ENCODE results near the gene HTR7.

Gene HTR7

GRCh38 chr10:90858461-90858968 lies 676 bp upstream of the HTR7 start:
- H3K9ac ChIP-seq (ENCODE audit: low read depth, low read length): peak overlapping the region; percentile 8; the same call in 1 of the 2 replicates

DNA sequence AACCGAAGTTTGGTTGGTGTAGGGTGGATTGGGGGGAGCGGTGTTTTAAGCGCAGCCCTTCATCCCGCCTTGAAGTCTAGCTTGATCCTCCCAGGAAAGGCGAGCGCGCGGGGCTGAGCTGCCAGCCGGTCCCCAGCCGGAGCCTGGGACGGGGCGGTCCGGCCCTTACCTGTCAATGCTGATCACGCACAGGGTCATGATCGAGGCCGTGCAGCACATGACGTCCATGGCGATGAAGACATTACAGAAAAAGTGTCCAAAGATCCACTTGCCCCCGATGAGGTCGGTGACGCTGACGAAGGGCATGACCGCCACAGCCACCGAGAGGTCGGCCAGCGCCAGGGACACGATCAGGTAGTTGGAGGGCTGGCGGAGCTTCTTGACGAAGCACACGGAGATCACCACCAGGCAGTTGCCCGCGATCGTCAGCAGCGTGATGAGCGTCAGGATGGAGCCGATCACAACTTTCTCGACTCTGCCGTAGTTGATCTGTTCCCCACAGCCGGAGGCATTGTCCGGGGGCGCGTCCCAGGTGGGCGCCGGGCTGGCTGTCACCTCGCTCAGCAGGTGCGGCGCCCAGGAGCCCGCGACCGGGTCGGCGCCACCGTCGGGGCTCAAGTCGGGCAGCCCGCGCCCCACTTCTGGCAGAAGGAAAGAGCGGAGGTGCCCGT lies 740 bp downstream of the HTR7 start:
- peak overlapping the region; percentile 14 for H3K27ac ChIP-seq (ENCODE audit: low read depth, low read length)
- no peaks in the 10 kb centered on the region for H3K36me3 ChIP-seq (ENCODE audit: control insufficient read depth, insufficient read depth, low read length)
- H3K4me3 ChIP-seq (ENCODE audit: low read depth, low read length): peak overlapping the region; percentile 76
- H3K27me3 ChIP-seq (ENCODE audit: control insufficient read depth, insufficient read depth, low read length): peaks cover 46% of the 10 kb centered on the region
- peaks cover 10% of the 10 kb centered on the region; the same call in 1 of the 2 replicates for H3K4me1 ChIP-seq (ENCODE audit: control insufficient read depth, insufficient read depth, low read length)
- no peak overlapping the region; the same call in 1 of the 2 replicates for H3K9ac ChIP-seq (ENCODE audit: low read depth, low read length)
- H3K9me3 ChIP-seq (ENCODE audit: control insufficient read depth, insufficient read depth, low read length): no peaks in the 10 kb centered on the region

More at GRCh38 chr10:90858461-90858968, 676 bp upstream of the HTR7 start:
- Histone ChIP-seq H3K27ac (ENCODE audit: low read depth, low read length) (peak overlapping the region; percentile 80), H3K4me1 (ENCODE audit: control insufficient read depth, insufficient read depth, low read length) (peaks cover 10% of the 10 kb centered on the region; the same call in 1 of the 2 replicates), H3K27me3 (ENCODE audit: control insufficient read depth, insufficient read depth, low read length) (peaks cover 46% of the 10 kb centered on the region), H3K4me3 (ENCODE audit: low read depth, low read length) (peak overlapping the region; percentile 76), H3K36me3 (ENCODE audit: control insufficient read depth, insufficient read depth, low read length) (no peaks in the 10 kb centered on the region), H3K9me3 (ENCODE audit: control insufficient read depth, insufficient read depth, low read length) (no peaks in the 10 kb centered on the region)

DNA sequence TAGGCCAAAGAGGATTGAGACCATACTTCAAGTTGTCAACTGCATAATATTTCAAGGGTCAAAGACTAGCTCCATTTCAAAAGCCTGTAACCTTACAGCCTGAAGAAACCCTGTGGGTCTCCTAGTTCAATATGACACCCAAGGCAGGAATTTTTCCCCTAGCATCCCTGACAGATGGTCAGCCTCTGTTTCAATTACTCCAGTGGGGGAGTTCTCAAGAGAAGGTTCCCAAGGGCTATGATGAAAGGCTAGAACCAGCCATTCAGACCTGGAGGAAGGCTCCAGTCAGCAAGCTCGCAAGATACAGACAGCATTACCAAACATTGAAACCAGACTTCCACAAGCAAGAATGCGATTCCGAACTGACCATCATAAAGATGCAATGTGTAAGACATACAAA lies 1.6 kb downstream of the HTR7 start:
- Histone ChIP-seq H3K27ac (ENCODE audit: low read depth, low read length) (peak overlapping the region; percentile 8), H3K36me3 (ENCODE audit: control insufficient read depth, insufficient read depth, low read length) (no peaks in the 10 kb centered on the region), H3K4me3 (ENCODE audit: low read depth, low read length) (peak overlapping the region; percentile 76), H3K9ac (ENCODE audit: low read depth, low read length) (no peak overlapping the region), H3K4me1 (ENCODE audit: control insufficient read depth, insufficient read depth, low read length) (peaks cover 10% of the 10 kb centered on the region; the same call in 1 of the 2 replicates), H3K27me3 (ENCODE audit: control insufficient read depth, insufficient read depth, low read length) (peaks cover 46% of the 10 kb centered on the region), H3K9me3 (ENCODE audit: control insufficient read depth, insufficient read depth, low read length) (no peaks in the 10 kb centered on the region)

GRCh38 chr10:90855126-90855525 lies 2.7 kb downstream of the HTR7 start:
- H3K4me1 ChIP-seq (ENCODE audit: control insufficient read depth, insufficient read depth, low read length): peaks cover 10% of the 10 kb centered on the region; the same call in 1 of the 2 replicates
- H3K9ac ChIP-seq (ENCODE audit: low read depth, low read length): no peak overlapping the region
- H3K27ac ChIP-seq (ENCODE audit: low read depth, low read length): peak overlapping the region; percentile 13
- peaks cover 10% of the 10 kb centered on the region for H3K9me3 ChIP-seq (ENCODE audit: control insufficient read depth, insufficient read depth, low read length)
- peaks cover 46% of the 10 kb centered on the region for H3K27me3 ChIP-seq (ENCODE audit: control insufficient read depth, insufficient read depth, low read length)
- H3K36me3 ChIP-seq (ENCODE audit: control insufficient read depth, insufficient read depth, low read length): no peaks in the 10 kb centered on the region
- H3K4me3 ChIP-seq (ENCODE audit: low read depth, low read length): peak overlapping the region; percentile 76

DNA sequence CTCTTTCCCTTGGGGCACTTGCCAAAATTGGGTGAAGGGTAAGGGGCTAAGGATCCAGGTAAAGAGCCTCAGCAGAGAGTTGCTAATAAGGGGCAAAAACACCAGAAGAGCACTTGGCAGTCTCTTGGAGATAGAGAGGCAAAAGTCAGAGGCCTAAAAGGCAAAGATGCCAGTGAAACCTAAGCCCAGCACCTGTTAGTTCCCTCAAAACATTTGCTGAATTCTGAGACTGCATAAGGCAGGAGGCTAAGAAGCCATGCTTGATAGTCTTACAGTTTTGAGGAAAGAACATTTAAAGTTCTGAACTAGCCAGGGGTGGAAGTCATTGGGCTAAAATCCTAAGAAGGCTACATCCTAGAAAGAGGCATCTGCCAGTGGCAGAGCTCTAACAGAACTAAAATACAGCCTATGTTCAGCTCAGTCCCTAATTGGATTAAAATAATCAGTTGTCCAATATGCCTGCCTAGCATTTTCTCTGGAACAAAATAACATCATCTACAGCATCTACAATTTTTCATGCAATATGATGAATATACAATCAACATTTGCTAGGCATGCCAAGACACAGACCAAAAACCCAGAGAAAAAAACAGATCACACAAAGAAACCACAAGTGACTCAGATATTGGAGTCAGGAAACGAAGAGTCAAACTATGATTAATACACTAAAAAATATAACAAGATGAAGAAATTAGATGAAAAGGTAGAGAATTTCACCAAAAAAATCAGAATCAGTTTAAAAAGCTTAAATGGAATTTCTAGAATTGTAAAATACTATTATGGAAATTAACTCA lies 7.7 kb downstream of the HTR7 start:
- H3K27ac ChIP-seq (ENCODE audit: low read depth, low read length): no peak overlapping the region
- peaks cover 16% of the 10 kb centered on the region for H3K9me3 ChIP-seq (ENCODE audit: control insufficient read depth, insufficient read depth, low read length)
- no peak overlapping the region for H3K9ac ChIP-seq (ENCODE audit: low read depth, low read length)
- no peak overlapping the region for H3K4me3 ChIP-seq (ENCODE audit: low read depth, low read length)
- no peaks in the 10 kb centered on the region for H3K36me3 ChIP-seq (ENCODE audit: control insufficient read depth, insufficient read depth, low read length)
- H3K4me1 ChIP-seq (ENCODE audit: control insufficient read depth, insufficient read depth, low read length): no peaks in the 10 kb centered on the region; the same call in 1 of the 2 replicates
- peaks cover 5% of the 10 kb centered on the region; the same call in 1 of the 2 replicates for H3K27me3 ChIP-seq (ENCODE audit: control insufficient read depth, insufficient read depth, low read length)

GRCh38 chr10:90847436-90847835 lies 10.4 kb downstream of the HTR7 start:
- Histone ChIP-seq H3K4me1 (ENCODE audit: control insufficient read depth, insufficient read depth, low read length) (no peaks in the 10 kb centered on the region), H3K4me3 (ENCODE audit: low read depth, low read length) (no peak overlapping the region), H3K36me3 (ENCODE audit: control insufficient read depth, insufficient read depth, low read length) (no peaks in the 10 kb centered on the region)

GRCh38 chr10:90846746-90847145 lies 11.1 kb downstream of the HTR7 start:
- no peaks in the 10 kb centered on the region for H3K4me1 ChIP-seq (ENCODE audit: control insufficient read depth, insufficient read depth, low read length)
- H3K9me3 ChIP-seq (ENCODE audit: control insufficient read depth, insufficient read depth, low read length): peaks cover 16% of the 10 kb centered on the region
- H3K36me3 ChIP-seq (ENCODE audit: control insufficient read depth, insufficient read depth, low read length): no peaks in the 10 kb centered on the region
- no peak overlapping the region for H3K4me3 ChIP-seq (ENCODE audit: low read depth, low read length)
- no peak overlapping the region for H3K9ac ChIP-seq (ENCODE audit: low read depth, low read length)
- H3K27me3 ChIP-seq (ENCODE audit: control insufficient read depth, insufficient read depth, low read length): no peaks in the 10 kb centered on the region
- no peak overlapping the region for H3K27ac ChIP-seq (ENCODE audit: low read depth, low read length)

More at GRCh38 chr10:90847436-90847835, 10.4 kb downstream of the HTR7 start:
- Histone ChIP-seq H3K27ac (ENCODE audit: low read depth, low read length) (no peak overlapping the region), H3K9me3 (ENCODE audit: control insufficient read depth, insufficient read depth, low read length) (peaks cover 16% of the 10 kb centered on the region), H3K27me3 (ENCODE audit: control insufficient read depth, insufficient read depth, low read length) (no peaks in the 10 kb centered on the region), H3K9ac (ENCODE audit: low read depth, low read length) (no peak overlapping the region)

DNA sequence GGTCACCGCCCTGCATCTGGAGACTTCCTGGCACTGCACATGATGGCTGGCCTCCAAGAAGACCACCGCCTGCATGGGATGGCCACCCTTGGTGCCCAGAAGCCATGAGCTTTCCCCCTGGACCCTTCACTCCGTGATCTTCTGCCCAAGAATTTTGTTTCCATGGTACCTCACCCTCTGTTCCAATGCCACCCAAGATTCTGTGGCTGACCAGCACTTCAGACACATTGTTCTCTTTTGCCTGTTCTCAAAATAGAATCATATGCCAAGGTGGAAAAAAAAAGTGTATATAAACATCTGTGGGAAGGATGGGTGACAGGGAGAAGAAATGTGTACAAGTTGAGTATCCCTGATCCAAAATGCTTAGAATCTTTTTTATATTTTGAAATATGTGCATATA lies 12.1 kb downstream of the HTR7 start:
- no peak overlapping the region for H3K27ac ChIP-seq (ENCODE audit: low read depth, low read length)
- H3K9me3 ChIP-seq (ENCODE audit: control insufficient read depth, insufficient read depth, low read length): peaks cover 11% of the 10 kb centered on the region
- no peaks in the 10 kb centered on the region for H3K4me1 ChIP-seq (ENCODE audit: control insufficient read depth, insufficient read depth, low read length)
- no peak overlapping the region for H3K4me3 ChIP-seq (ENCODE audit: low read depth, low read length)
- H3K9ac ChIP-seq (ENCODE audit: low read depth, low read length): no peak overlapping the region
- H3K27me3 ChIP-seq (ENCODE audit: control insufficient read depth, insufficient read depth, low read length): no peaks in the 10 kb centered on the region
- no peaks in the 10 kb centered on the region for H3K36me3 ChIP-seq (ENCODE audit: control insufficient read depth, insufficient read depth, low read length)

DNA sequence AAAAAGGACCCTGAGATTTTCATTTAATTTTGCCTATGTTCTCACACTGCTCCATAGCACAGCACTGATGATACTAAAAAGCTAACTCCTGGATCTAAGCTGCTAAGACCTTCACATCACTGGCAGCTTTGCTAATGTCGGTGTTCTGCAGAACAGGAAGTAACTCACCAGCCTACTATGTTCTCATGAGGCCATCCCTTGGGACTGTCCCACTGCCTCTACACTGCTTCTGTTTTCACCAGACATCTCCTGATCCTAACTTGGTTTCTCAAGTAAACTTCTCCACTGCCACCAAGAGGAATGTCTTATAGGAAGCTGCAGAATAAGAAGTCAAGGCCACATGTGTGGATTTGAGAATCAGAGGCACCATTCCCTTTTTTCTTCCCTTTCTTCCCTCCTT lies 15.1 kb downstream of the HTR7 start:
- no peaks in the 10 kb centered on the region for H3K27me3 ChIP-seq (ENCODE audit: control insufficient read depth, insufficient read depth, low read length)
- H3K4me3 ChIP-seq (ENCODE audit: low read depth, low read length): no peak overlapping the region
- no peaks in the 10 kb centered on the region for H3K4me1 ChIP-seq (ENCODE audit: control insufficient read depth, insufficient read depth, low read length)
- no peak overlapping the region for H3K9ac ChIP-seq (ENCODE audit: low read depth, low read length)
- no peaks in the 10 kb centered on the region for H3K36me3 ChIP-seq (ENCODE audit: control insufficient read depth, insufficient read depth, low read length)
- H3K9me3 ChIP-seq (ENCODE audit: control insufficient read depth, insufficient read depth, low read length): no peaks in the 10 kb centered on the region
- no peak overlapping the region for H3K27ac ChIP-seq (ENCODE audit: low read depth, low read length)

GRCh38 chr10:90837486-90837885 lies 20.4 kb downstream of the HTR7 start:
- H3K4me3 ChIP-seq (ENCODE audit: low read depth, low read length): no peak overlapping the region
- H3K9me3 ChIP-seq (ENCODE audit: control insufficient read depth, insufficient read depth, low read length): no peaks in the 10 kb centered on the region
- H3K36me3 ChIP-seq (ENCODE audit: control insufficient read depth, insufficient read depth, low read length): no peaks in the 10 kb centered on the region
- no peaks in the 10 kb centered on the region for H3K27me3 ChIP-seq (ENCODE audit: control insufficient read depth, insufficient read depth, low read length)
- no peak overlapping the region for H3K9ac ChIP-seq (ENCODE audit: low read depth, low read length)
- H3K4me1 ChIP-seq (ENCODE audit: control insufficient read depth, insufficient read depth, low read length): no peaks in the 10 kb centered on the region
- no peak overlapping the region for H3K27ac ChIP-seq (ENCODE audit: low read depth, low read length)

GRCh38 chr10:90834326-90834725 lies 23.5 kb downstream of the HTR7 start:
- H3K9ac ChIP-seq (ENCODE audit: low read depth, low read length): no peak overlapping the region
- H3K36me3 ChIP-seq (ENCODE audit: control insufficient read depth, insufficient read depth, low read length): no peaks in the 10 kb centered on the region
- H3K27ac ChIP-seq (ENCODE audit: low read depth, low read length): no peak overlapping the region
- no peak overlapping the region for H3K4me3 ChIP-seq (ENCODE audit: low read depth, low read length)
- H3K9me3 ChIP-seq (ENCODE audit: control insufficient read depth, insufficient read depth, low read length): peaks cover 2% of the 10 kb centered on the region; the same call in 1 of the 2 replicates
- H3K27me3 ChIP-seq (ENCODE audit: control insufficient read depth, insufficient read depth, low read length): no peaks in the 10 kb centered on the region
- no peaks in the 10 kb centered on the region for H3K4me1 ChIP-seq (ENCODE audit: control insufficient read depth, insufficient read depth, low read length)

All from HUES48 (cell line).